Sigmoid colon (tissue), 7 donors: ENCODE measurements around the gene ADCK2. TPM values are rescaled to one million over a fixed set of nuclear protein-coding genes. Genes with fewer than 3 reads are reported as not detected.
A peak's percentile ranks its signal among the peaks of the same experiment; 100 is the strongest.

Source experiments
- DNase-seq: peaks from one replicate; pipeline ENCODE4 v3.0.0-alpha.2; 2019
- H3K27ac ChIP-seq, 4 donors: fragments of 200-600 bp; sonication (generic); one replicate each; pipeline ENCODE4 v1.5.1; 2016 to 2019; ENCODE audit warnings: mild to moderate bottlenecking in 1 of 4
- H3K27me3 ChIP-seq, 3 donors: fragments of 200-600 bp; sonication (generic); one replicate each; pipeline ENCODE4 v1.5.1; 2019; ENCODE audit warnings: mild to moderate bottlenecking in 1 of 3
- H3K36me3 ChIP-seq, 4 donors: fragments of 200-600 bp; sonication (generic); one replicate each; pipeline ENCODE4 v1.5.1; 2016 to 2019
- H3K4me1 ChIP-seq, 4 donors: fragments of 200-600 bp; sonication (generic); one replicate each; pipeline ENCODE4 v1.5.1; 2017 to 2019
- H3K4me3 ChIP-seq, 4 donors: fragments of 200-600 bp; sonication (generic); one replicate each; pipeline ENCODE4 v1.5.1; 2017 to 2019; ENCODE audit warnings: mild to moderate bottlenecking in 2 of 4, moderate library complexity in 1 of 4
- H3K9me3 ChIP-seq, 4 donors: fragments of 200-600 bp in 3 of 4; sonication (generic) in 3 of 4; one replicate each; pipeline versions ENCODE4 v1.5.1 to v1.6.1; 2013 to 2019
- EP300 ChIP-seq, 4 donors: sonication (generic); formaldehyde crosslinking; IDR thresholded peaks; one replicate each; pipeline ENCODE4 v1.6.1; 2017; ENCODE audit warnings: antibody characterized with exemption in 4 of 4
- POLR2A ChIP-seq, 2 donors: fragments of 450-650 bp; IDR thresholded peaks; one replicate each; pipeline ENCODE4 v1.6.1; 2016; ENCODE audit warnings: antibody characterized with exemption in 2 of 2, mild to moderate bottlenecking in 2 of 2, moderate library complexity in 2 of 2
- POLR2AphosphoS5 ChIP-seq, 4 donors: sonication (generic); formaldehyde crosslinking; IDR thresholded peaks; one replicate each; pipeline ENCODE4 v1.6.1; 2017; ENCODE audit warnings: antibody characterized with exemption in 4 of 4
- WGBS, 2 donors: extraction: QIAGEN DNeasy Blood & Tissue Kit; methylation state at CpG; one replicate each; pipeline ENCODE4 v1.1.7; 2013; 5-methylcytosine and 5-hydroxymethylcytosine counted together
- intact Hi-C: fragments of 100-400 bp; cut with DNase I; formaldehyde crosslinking; loops from one replicate; pipeline ENCODE4 v1.15.1; 2023
- polyA plus RNA-seq, 3 donors: library from polyadenylated mRNA; stranded (reverse); fragments of 200-250 nt; gene quantifications; one replicate each; pipeline ENCODE4 v1.2.3, GENCODE V29; 2013
- total RNA-seq, 4 donors: library from RNA; depleted of rRNA; stranded (reverse); fragments of >200 nt; gene quantifications; one replicate each; pipeline ENCODE4 v1.1.0, GENCODE V29; 2016
- TF ChIP-seq, protein P1 (sequence below), 4 experiments: fragments of 450-650 bp in 3 of 4; fragments of 200-600 bp in 1 of 4; IDR thresholded peaks; one replicate each; pipeline ENCODE4 v1.5.1; 2016 to 2019; ENCODE audit warnings: antibody characterized with exemption in 4 of 4, mild to moderate bottlenecking in 3 of 4, moderate library complexity in 2 of 4
- donor health status: healthy with polysubstance abuse.
- donor health status: Bipolar disorder and iron deficiency.
- donor health status: healthy.

The ADCK2 gene
- total and polyA plus RNA-seq, 7 donors, result 14.8 to 24.0 (median 20.5) TPM

GRCh38 chr7:140684066-140684950 lies 11.6 kb downstream of the ADCK2 start:
- H3K9me3 ChIP-seq, result no peaks in the 10 kb centered on the region
- H3K36me3 ChIP-seq, result peaks cover 0 to 92% (median 30%) of the 10 kb centered on the region in 4 donors
- intact Hi-C loops, result no loop called here
- no peak overlapping the region for H3K4me3 ChIP-seq
- H3K4me1 ChIP-seq, result no peaks in the 10 kb centered on the region
- no peaks in the 10 kb centered on the region for H3K27me3 ChIP-seq
- no peak for DNase-seq
- H3K27ac ChIP-seq, result peak overlapping the region in 1 of 4 donors; percentile 31
- WGBS, 2 donors, result 94 to 95% methylated on average over 20 of the region's 20 CpGs
- no peak for TF ChIP-seq EP300 (IDR thresholded peaks at IDR 0.05)
- TF ChIP-seq POLR2AphosphoS5 (IDR thresholded peaks at IDR 0.05), result no peak
- TF ChIP-seq POLR2A (IDR thresholded peaks at IDR 0.05), result no peak
- TF ChIP-seq, protein P1, sequence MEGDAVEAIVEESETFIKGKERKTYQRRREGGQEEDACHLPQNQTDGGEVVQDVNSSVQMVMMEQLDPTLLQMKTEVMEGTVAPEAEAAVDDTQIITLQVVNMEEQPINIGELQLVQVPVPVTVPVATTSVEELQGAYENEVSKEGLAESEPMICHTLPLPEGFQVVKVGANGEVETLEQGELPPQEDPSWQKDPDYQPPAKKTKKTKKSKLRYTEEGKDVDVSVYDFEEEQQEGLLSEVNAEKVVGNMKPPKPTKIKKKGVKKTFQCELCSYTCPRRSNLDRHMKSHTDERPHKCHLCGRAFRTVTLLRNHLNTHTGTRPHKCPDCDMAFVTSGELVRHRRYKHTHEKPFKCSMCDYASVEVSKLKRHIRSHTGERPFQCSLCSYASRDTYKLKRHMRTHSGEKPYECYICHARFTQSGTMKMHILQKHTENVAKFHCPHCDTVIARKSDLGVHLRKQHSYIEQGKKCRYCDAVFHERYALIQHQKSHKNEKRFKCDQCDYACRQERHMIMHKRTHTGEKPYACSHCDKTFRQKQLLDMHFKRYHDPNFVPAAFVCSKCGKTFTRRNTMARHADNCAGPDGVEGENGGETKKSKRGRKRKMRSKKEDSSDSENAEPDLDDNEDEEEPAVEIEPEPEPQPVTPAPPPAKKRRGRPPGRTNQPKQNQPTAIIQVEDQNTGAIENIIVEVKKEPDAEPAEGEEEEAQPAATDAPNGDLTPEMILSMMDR (IDR thresholded peaks at IDR 0.05), result no peak

DNA sequence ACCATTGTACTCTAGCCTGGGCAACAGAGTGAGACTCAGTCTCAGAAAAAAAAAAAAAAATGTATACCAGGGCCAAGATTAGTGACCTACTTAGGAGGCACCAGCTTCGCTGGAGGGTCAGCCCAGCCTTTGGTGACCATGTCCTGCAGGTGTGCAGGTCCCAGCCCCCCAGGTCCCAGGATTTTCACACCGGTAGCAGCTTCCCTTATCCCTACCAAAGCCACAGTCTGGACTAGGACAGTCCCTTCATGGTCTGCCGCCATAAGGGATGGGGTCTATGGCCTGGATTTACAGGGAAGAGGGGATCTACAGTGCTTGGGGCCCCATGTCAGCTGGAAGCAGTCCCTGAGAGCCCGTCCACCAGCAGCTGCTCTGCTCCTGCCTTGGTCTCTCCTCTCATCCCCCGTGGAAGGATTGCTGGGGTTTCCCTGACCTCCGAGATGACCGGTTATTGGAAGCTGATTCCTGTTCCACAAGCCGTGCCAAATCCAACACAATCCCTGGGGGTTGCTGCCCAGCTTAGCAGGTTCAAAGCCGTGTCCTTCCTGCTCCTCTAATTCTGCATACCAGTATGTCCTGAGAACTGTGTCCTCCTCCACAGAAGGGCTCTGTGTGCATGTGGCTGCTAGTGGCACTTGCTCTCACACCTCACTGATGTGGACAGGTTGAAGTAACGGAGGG lies 12.8 kb downstream of the ADCK2 start:
- DNase-seq, result no peak
- Histone ChIP-seq H3K36me3 (peaks cover 0 to 90% (median 25%) of the 10 kb centered on the region in 4 donors), H3K9me3 (no peaks in the 10 kb centered on the region), H3K4me3 (no peak overlapping the region), H3K4me1 (no peaks in the 10 kb centered on the region), H3K27me3 (no peaks in the 10 kb centered on the region), H3K27ac (no peak overlapping the region)
- WGBS, 2 donors, result 89 to 90% methylated on average over 10 of the region's 10 CpGs
- TF ChIP-seq POLR2AphosphoS5 (IDR thresholded peaks at IDR 0.05), result no peak
- TF ChIP-seq EP300 (IDR thresholded peaks at IDR 0.05), result no peak
- TF ChIP-seq, protein P1 (IDR thresholded peaks at IDR 0.05), result no peak
- no peak for TF ChIP-seq POLR2A (IDR thresholded peaks at IDR 0.05)
- intact Hi-C loops, result no loop called here

DNA sequence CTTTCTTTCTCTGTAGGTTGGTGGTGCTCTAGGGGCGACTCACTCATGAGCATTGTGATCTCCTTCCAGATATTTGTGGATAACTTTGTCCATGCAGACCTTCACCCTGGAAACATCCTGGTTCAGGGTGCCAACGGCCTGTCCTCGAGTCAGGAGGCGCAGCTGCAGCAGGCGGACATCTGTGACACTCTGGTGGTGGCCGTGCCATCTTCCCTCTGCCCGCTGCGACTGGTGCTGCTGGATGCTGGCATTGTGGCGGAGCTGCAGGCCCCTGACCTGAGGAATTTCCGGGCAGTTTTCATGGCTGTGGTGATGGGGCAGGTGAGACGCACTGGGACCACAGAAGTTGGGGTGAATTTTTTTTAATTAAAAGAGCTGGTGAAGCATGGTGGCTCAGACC lies 14.2 kb downstream of the ADCK2 start:
- intact Hi-C loops, result no loop called here
- Histone ChIP-seq H3K36me3 (peaks cover 0 to 90% (median 23%) of the 10 kb centered on the region in 4 donors), H3K4me3 (no peak overlapping the region), H3K9me3 (no peaks in the 10 kb centered on the region), H3K4me1 (no peaks in the 10 kb centered on the region), H3K27me3 (no peaks in the 10 kb centered on the region), H3K27ac (no peak overlapping the region)
- 97% methylated on average over 11 of the region's 11 CpGs for WGBS, 2 donors
- TF ChIP-seq POLR2A (IDR thresholded peaks at IDR 0.05), result no peak
- TF ChIP-seq, protein P1 (IDR thresholded peaks at IDR 0.05), result no peak
- TF ChIP-seq EP300 (IDR thresholded peaks at IDR 0.05), result no peak
- no peak for TF ChIP-seq POLR2AphosphoS5 (IDR thresholded peaks at IDR 0.05)
- DNase-seq, result peak; percentile 43

- H3K27me3 ChIP-seq, result no peaks in the 10 kb centered on the region
- H3K36me3 ChIP-seq, result peaks cover 0 to 91% (median 23%) of the 10 kb centered on the region in 4 donors
- H3K9me3 ChIP-seq, result no peaks in the 10 kb centered on the region
- WGBS, 2 donors, result 94% methylated on average over 6 of the region's 6 CpGs
- intact Hi-C loops, result no loop called here
- TF ChIP-seq POLR2A (IDR thresholded peaks at IDR 0.05) (no peak), POLR2AphosphoS5 (IDR thresholded peaks at IDR 0.05) (no peak), EP300 (IDR thresholded peaks at IDR 0.05) (no peak)
- TF ChIP-seq, protein P1 (IDR thresholded peaks at IDR 0.05), result no peak
- H3K27ac ChIP-seq, result no peak overlapping the region
- H3K4me1 ChIP-seq, result no peaks in the 10 kb centered on the region
- no peak overlapping the region for H3K4me3 ChIP-seq
- no peak for DNase-seq
These were observed 15.6 kb downstream of the ADCK2 start for GRCh38 chr7:140688341-140688740.
